Endodermal cell (in vitro differentiated cells): Measurements from ENCODE around the gene TMEM175. TPM values are rescaled to one million over a fixed set of nuclear protein-coding genes. Genes with fewer than 3 reads are reported as not detected.

Source experiments
- DNase-seq: peaks from one replicate; pipeline ENCODE4 v3.0.0-alpha.2; 2017
- H3K27ac ChIP-seq: 2 replicates; pipeline ENCODE4 v1.5.1; 2013; ENCODE audit warnings: mild to moderate bottlenecking, low read depth, low read length, moderate library complexity
- H3K27me3 ChIP-seq: 2 replicates; pipeline ENCODE4 v1.6.1; 2013; ENCODE audit warnings: mild to moderate bottlenecking, low read length, moderate library complexity; ENCODE audit not compliant: insufficient read depth, control insufficient read depth, poor library complexity, severe bottlenecking
- H3K36me3 ChIP-seq: 2 replicates; pipeline ENCODE4 v1.7.0; 2013; ENCODE audit warnings: mild to moderate bottlenecking, low read length, moderate library complexity; ENCODE audit not compliant: control insufficient read depth, insufficient read depth
- H3K4me1 ChIP-seq: one replicate; pipeline ENCODE4 v1.7.0; 2013; ENCODE audit warnings: low read length; ENCODE audit not compliant: control insufficient read depth, insufficient read depth
- H3K4me3 ChIP-seq: 2 replicates; pipeline ENCODE4 v1.5.1; 2013; ENCODE audit warnings: mild to moderate bottlenecking, low read length, moderate library complexity
- H3K9ac ChIP-seq: 2 replicates; pipeline ENCODE4 v1.6.1; 2013; ENCODE audit warnings: mild to moderate bottlenecking, low read length, moderate library complexity; ENCODE audit not compliant: poor library complexity, severe bottlenecking; ENCODE audit errors: extremely low read depth
- H3K9me3 ChIP-seq: 2 replicates; pipeline ENCODE4 v1.6.1; 2013; ENCODE audit warnings: mild to moderate bottlenecking, low read length, moderate library complexity; ENCODE audit not compliant: control insufficient read depth
- H3K27ac Mint-ChIP-seq: 2 replicates; pipeline ENCODE4 v1.8.0; 2020; ENCODE audit warnings: mixed read lengths
- H3K27me3 Mint-ChIP-seq: 2 replicates; pipeline ENCODE4 v1.8.0; 2021; ENCODE audit warnings: mild to moderate bottlenecking, mixed read lengths; ENCODE audit not compliant: insufficient read depth
- H3K36me3 Mint-ChIP-seq: 2 replicates; pipeline ENCODE4 v1.8.0; 2020; ENCODE audit warnings: low read depth, mixed read lengths
- H3K4me1 Mint-ChIP-seq: 2 replicates; pipeline ENCODE4 v1.8.0; 2020; ENCODE audit warnings: mixed read lengths
- H3K4me3 Mint-ChIP-seq: 2 replicates; pipeline ENCODE4 v1.8.0; 2020; ENCODE audit warnings: mild to moderate bottlenecking, moderate library complexity, mixed read lengths
- H3K9me3 Mint-ChIP-seq: 2 replicates; pipeline ENCODE4 v1.8.0; 2020; ENCODE audit warnings: mild to moderate bottlenecking, mixed read lengths
- CTCF ChIP-seq: fragments of 200-600 bp; sonication (generic); conservative IDR thresholded peaks from 2 replicates; pipeline ENCODE4 v1.5.0; 2021; ENCODE audit warnings: antibody characterized with exemption, mild to moderate bottlenecking
- WGBS, 2 experiments: methylation state at CpG; one replicate each; pipeline versions ENCODE4 v1.1.5 to v1.1.7; 2013; ENCODE audit warnings: missing lambda C conversion rate in 2 of 2, mixed read lengths in 1 of 2; ENCODE audit not compliant: insufficient coverage in 1 of 2, insufficient read length in 1 of 2; 5-methylcytosine and 5-hydroxymethylcytosine counted together
- total RNA-seq, 2 donors: library from RNA; stranded (reverse); fragmentation: NEBNext Ultra II Directional in 1 of 2; extraction: Animal tissue kit (Norgen Biotek cat#: 25700) in 1 of 2; gene quantifications; 2 replicates in 1 of 2; 3 replicates in 1 of 2; pipeline ENCODE4 v1.2.1, GENCODE V29; 2021

TMEM175 gene
- total RNA-seq, 2 donors from 2014 or later = 15.9 to 23.0 TPM

DNA sequence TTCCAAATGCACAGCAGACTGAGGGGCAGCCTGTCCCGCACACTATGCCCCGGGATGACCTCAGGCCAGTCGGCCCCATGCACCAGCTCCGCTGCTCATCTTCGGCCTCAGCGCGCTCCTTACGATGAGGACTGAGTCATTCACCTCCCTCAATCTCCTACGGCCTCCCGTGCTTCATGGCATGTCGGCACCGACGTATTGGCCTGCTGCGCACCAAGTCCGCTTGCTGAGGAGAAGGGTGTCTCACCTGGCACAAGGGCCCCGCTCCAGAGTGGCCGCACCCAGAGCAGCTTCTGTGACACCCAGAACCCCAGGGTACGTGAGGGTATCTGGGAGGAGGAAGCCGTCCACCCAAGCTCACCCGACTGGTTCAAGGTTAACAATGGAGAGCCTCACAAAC, 35.6 kb upstream of the TMEM175 start:
- Mint-ChIP-seq H3K4me3 (no peak overlapping the region), H3K27me3 (no peaks in the 10 kb centered on the region), H3K27ac (peak overlapping the region; percentile 80), H3K9me3 (no peaks in the 10 kb centered on the region), H3K4me1 (no peaks in the 10 kb centered on the region), H3K36me3 (peaks cover 41% of the 10 kb centered on the region)
- H3K4me1 ChIP-seq = no peaks in the 10 kb centered on the region
- no peaks in the 10 kb centered on the region for H3K9me3 ChIP-seq
- no peaks in the 10 kb centered on the region for H3K27me3 ChIP-seq
- H3K27ac ChIP-seq = no peak overlapping the region
- H3K9ac ChIP-seq = no peak overlapping the region
- no peak for TF ChIP-seq CTCF
- no peak overlapping the region for H3K4me3 ChIP-seq
- H3K36me3 ChIP-seq = peaks cover 13% of the 10 kb centered on the region
- DNase-seq = no peak
- 94 to 95% methylated on average over 17 to 20 of the region's 20 CpGs for WGBS, 2 experiments

- H3K4me1 Mint-ChIP-seq = peaks cover 5% of the 10 kb centered on the region
- no peak for TF ChIP-seq CTCF
- H3K27ac Mint-ChIP-seq = no peak overlapping the region
- 97% methylated on average over 9 to 15 of the region's 15 CpGs for WGBS, 2 experiments
- H3K4me3 Mint-ChIP-seq = no peak overlapping the region
- Histone ChIP-seq H3K4me3 (no peak overlapping the region), H3K4me1 (no peaks in the 10 kb centered on the region), H3K9ac (no peak overlapping the region), H3K36me3 (peaks cover 9% of the 10 kb centered on the region), H3K9me3 (no peaks in the 10 kb centered on the region), H3K27ac (no peak overlapping the region), H3K27me3 (no peaks in the 10 kb centered on the region)
- H3K27me3 Mint-ChIP-seq = no peaks in the 10 kb centered on the region
- no peaks in the 10 kb centered on the region for H3K9me3 Mint-ChIP-seq
- H3K36me3 Mint-ChIP-seq = peaks cover 44% of the 10 kb centered on the region
- DNase-seq = no peak
These were observed 34.1 kb upstream of the TMEM175 start for GRCh38 chr4:898123-898522.

GRCh38 chr4:898869-899555, 33.2 kb upstream of the TMEM175 start:
- peaks cover 39% of the 10 kb centered on the region for H3K36me3 Mint-ChIP-seq
- peak overlapping the region; percentile 8 for H3K27ac Mint-ChIP-seq
- peaks cover 9% of the 10 kb centered on the region for H3K36me3 ChIP-seq
- no peak for TF ChIP-seq CTCF
- no peaks in the 10 kb centered on the region for H3K9me3 Mint-ChIP-seq
- H3K9me3 ChIP-seq = no peaks in the 10 kb centered on the region
- H3K27ac ChIP-seq = no peak overlapping the region
- no peak overlapping the region for H3K4me3 ChIP-seq
- peaks cover 6% of the 10 kb centered on the region for H3K4me1 Mint-ChIP-seq
- DNase-seq = no peak
- 95 to 96% methylated on average over 19 to 27 of the region's 27 CpGs for WGBS, 2 experiments
- no peak overlapping the region for H3K9ac ChIP-seq
- H3K4me1 ChIP-seq = no peaks in the 10 kb centered on the region
- no peak overlapping the region for H3K4me3 Mint-ChIP-seq
- H3K27me3 Mint-ChIP-seq = no peaks in the 10 kb centered on the region
- no peaks in the 10 kb centered on the region for H3K27me3 ChIP-seq
